CD4-positive, alpha-beta T cell treated with Interleukin-6 for 4 hours (primary cell): Measurements from ENCODE around the gene DUSP21.
A peak's percentile ranks its signal among the peaks of the same experiment; 100 is the strongest.
"Not testable (repeated sequence)": the region's sequence is repeated elsewhere in the genome, so short reads cannot be mapped to it uniquely, and the experiment has no call there.

Experiments
- DNase-seq: peaks from one replicate; pipeline ENCODE4 v3.0.0-alpha.2; 2020; ENCODE audit warnings: mixed read lengths

The DUSP21 gene

DNA sequence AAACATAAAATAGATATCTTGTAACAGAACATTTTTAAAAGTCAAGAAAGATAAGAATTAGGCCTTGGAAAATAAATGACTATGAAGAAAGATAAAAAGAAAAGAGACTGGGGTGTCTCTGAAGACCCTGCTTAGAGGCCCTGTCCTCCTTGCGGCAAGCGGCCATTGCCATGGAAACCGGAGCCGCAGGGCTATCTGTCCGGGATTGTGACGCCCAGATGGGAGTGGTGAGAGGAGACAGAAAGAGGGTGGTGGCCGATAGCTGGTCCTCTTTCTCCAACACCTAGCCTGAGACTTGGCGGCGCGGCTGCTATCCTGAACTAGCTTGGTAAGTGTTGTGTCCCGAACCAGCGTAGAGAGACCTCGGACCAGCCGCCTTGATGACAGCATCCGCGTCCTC is at the start of gene DUSP21:
Gene DUSP21, plus strand, starts transcription at position 269 of the 400 bp plus-strand sequence. Its CDS starts 112 bp downstream, at position 381.
- DNase-seq: no peak

DNA sequence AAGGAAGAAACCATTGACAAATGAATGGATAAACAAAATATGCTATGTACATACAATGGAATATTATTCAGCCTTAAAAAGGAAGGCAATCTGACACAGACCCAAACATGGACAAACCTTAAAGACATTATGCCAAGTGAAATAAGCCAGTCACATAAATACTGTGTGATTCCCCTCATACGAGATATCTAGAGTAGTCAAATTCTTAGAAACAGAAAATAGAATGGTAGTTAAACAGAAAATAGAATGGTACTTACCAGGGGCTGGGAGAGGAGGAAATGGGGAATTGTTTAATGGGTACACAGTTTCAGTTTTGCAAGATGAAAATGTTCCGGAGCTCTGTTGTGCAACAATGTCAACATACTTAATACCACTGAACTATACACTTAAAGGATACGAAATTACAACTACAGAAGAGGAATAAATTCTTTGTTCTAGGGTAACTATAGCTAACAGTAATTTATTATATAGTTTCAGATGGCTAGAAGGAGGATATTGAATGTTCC is 47.8 kb upstream of the DUSP21 start:
- no peak for DNase-seq

DNA sequence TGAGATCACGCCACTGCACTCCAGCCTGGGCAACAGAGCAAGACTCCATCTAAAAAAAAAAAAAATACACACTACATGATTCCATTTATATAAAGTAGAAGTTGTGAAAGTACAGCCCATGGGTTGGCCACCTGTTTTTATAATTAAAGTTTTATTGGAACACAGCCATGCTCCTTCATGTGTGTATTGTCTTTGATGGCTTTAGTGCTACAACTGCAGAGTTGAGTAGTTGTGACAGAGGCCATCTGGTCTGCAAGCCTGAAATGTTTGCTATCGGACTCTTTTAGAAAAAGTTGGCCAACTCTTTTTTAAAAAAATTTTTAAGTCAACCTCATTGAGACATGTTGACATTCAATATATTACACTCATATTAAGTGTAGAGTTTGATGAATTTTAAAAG is 41.2 kb upstream of the DUSP21 start:
- DNase-seq: no peak

DNA sequence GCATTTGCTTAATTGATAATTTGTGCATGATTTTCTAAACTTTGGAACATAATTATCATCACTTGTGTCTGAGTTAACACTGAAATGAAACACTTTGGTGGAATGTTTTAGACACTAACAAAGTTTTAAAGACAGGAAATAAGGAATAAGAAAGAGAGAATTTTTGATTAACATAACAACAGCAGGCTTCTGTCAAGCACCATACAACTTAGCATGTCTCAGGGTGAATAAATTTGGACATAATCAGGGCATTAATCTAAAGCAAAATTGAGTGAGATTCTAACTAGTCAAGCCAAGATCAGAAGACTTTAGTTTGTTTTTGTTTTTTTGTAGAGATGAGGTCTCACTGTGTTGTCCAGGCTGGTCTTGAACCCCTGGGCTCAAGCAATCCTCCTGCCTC is 28.1 kb upstream of the DUSP21 start:
- no peak for DNase-seq

DNA sequence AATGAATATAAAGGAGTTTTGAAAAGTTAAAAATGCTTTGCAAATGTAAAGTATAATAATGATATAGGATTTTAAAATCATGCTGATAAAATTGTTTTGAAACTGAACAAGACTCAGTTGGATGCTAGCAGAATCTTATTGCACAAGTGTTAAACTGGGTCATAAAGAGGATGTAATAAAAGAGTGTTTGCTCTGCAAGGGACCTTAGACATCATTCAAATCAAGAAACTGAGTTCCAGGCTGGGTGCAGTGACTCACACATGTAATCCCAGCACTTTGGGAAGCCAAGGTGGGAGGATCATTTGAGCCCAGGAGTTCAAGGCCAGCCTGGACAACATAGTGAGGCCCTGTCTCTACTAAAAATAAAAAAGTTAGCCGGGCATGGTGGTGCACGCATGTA is 27.5 kb upstream of the DUSP21 start:
- no peak for DNase-seq

DNA sequence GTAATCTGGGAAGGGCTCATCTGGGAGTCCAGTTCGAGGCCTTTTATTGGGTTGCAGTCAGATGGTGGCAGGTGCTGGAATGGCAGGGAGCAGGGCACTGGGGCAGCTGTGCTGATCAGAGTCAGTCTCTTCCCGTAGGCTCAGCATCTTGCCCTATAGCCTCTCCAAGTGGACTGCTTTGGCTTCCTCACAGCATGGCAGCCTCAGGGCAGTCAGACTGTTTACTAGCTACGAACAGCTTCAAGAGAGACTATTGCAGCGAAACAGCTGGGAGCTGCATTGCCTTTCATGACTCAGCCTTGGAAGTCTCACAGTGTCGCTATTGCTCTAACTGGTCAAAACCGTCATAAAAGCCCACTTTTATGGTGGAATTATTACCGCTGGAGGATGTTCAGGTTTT is 26.8 kb upstream of the DUSP21 start:
- DNase-seq: no peak

DNA sequence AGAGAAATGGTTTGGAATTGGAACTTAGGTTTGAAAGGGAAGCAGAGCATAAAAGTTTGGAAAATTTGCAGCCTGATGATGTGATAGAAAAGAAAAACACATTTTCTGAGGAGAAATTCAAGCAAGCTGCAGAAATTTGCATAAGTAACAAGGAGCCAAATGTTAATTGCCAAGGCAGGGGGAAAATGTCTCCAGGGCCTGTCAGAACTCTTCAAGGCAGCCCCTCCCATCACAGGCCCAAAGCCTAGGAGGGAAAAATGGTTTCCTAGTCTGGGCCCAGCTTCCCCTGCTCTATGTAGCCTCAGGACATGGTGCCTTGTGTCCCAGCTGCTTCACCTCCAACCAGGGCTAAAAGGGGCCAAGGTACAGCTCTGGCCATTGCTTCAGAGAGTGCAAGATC is 21.2 kb upstream of the DUSP21 start:
- DNase-seq: no peak

DNA sequence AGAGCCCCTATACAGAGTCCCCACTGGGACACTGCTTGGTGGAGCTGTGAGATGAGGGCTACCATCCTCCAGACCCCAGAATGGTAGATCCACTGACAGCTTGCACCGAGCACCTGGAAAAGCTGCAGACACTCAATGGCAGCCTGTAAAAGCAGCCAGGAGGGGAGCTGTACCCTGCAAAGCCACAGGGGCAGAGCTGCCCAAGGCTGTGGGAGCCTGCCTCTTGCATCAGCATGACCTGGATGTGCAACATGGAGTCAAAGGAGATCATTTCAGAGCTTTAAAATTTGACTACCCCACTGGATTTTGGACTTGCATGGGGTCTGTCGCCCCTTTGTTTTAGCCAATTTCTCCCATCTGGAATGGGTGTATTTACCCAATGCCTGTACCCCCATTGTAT is 20.6 kb upstream of the DUSP21 start:
- DNase-seq: not testable (repeated sequence)

DNA sequence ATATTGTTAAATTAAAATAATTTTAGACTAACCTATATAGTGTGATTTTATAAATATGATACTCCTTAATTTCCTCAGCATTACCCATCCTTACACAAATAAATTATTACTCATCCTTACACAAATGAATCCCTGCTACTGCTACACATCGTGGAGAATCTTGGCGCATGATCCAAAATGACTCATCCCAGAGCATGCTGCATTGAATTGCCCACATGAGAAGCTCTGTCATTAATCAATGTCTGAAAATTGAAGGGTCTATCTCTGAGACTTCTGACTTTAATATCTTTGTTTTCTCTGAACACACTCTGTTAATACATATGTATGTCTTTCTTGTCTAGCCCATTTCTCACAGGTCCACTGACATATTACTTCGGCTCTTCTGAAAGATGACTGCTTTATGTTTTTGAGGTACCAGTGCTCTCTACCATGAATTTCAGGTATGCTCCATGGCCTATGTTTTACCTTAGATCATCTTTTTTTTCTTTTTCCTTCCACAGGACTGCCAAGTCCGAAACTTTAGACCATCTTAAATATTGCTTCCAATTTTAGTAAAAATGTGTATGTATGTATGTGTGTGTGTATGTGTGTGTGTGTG is 15.7 kb upstream of the DUSP21 start:
- DNase-seq: no peak

DNA sequence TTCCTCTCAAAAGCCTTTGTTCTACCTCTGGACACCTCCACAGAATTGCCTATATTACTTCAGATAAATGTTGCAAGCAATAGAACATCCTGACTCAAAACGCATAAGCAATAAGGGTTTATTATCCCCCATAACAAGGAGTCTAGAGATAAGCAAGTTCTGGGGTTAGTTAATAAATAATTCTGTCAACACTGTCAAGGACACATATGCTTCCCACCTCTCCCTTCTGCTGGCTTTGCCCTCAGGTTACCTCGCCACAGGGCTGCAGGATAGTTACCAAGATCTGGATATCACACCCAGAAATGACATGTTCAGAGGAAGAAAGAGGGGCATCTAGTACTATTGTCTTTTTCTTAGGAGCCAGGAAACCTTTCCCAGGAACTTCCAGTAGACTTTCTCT is 14.0 kb upstream of the DUSP21 start:
- DNase-seq: no peak

DNA sequence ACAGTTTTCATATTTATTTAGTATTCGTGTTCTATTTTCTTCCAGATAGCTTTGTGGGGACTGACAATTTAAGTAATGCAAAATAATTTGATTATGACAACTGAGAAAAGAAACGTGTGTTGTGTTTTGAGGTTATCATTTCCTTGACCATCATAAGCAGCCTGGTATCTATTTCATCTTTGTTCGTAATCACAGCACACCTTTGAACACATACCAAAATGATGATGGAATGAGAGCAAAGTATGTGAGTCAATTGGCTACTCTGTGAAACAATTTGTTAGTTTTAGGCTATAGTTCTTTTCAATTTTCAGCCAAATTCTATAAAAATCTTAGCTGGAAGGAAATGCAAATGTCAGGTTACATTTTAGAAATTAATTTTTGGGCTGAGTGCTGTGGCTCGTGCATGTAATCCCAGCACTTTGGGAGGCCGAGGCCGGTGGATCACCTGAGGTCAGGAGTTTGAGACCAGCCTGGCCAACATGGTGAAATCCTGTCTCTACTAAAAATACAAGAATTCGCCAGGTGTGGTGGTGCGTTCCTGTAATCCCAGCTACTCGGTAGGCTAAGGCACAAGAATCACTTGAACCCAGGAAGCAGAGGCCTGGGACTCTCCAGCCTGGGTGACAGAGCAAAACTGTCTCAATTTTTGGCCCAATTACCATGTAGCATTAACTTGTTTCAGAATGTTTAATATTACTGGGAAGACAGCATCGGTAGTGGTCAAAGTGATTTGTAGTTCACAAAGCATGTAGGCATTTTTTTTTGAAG is 1.1 kb upstream of the DUSP21 start:
- no peak for DNase-seq

DNA sequence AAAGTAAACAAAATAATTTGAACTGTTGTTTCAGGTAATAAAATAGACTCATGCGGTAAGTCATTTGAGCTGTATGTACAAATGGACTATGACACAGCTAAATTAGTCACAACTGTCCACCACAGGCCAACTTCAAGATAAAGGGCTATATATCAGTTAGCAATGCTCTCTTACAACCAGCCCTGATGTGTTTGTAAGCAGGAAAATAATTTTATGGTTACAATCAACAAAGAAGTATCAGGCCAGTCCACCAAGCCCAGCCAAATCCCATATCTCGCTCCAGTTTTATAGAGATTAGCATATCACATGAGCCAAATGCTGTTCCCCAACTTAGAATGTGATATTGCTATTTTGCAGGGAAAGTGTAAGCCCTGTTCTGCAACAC is 511 bp upstream of the DUSP21 start:
- no peak for DNase-seq

DNA sequence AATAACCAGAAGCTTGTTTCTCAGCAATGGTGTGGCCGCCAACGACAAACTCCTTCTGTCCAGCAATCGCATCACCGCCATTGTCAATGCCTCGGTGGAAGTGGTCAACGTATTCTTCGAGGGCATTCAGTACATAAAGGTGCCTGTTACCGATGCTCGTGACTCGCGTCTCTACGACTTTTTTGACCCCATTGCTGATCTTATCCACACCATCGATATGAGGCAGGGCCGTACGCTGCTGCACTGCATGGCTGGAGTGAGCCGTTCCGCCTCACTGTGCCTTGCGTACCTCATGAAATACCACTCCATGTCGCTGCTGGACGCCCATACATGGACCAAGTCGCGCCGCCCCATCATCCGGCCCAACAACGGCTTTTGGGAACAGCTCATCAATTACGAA is 383 bp downstream of the DUSP21 start:
- no peak for DNase-seq

DNA sequence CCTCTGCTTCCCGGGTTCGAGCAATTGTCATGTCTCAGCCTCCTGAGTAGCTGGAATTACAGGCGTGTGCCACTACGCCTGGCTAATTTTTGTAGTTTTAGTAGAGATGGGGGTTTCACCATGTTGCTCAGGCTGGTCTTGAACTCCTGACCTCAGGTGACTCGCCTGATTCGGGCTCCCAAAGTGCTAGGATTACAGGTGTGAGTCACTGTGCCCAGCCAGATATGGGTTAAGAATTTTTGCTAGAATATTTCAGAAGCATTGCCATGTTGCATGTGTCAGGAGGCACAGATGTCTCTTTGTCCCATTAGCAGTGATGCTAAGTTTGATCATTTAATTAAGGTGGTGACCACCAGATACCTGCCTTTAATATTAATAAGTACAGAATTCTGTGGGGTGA is 7.1 kb downstream of the DUSP21 start:
- not testable (repeated sequence) for DNase-seq

DNA sequence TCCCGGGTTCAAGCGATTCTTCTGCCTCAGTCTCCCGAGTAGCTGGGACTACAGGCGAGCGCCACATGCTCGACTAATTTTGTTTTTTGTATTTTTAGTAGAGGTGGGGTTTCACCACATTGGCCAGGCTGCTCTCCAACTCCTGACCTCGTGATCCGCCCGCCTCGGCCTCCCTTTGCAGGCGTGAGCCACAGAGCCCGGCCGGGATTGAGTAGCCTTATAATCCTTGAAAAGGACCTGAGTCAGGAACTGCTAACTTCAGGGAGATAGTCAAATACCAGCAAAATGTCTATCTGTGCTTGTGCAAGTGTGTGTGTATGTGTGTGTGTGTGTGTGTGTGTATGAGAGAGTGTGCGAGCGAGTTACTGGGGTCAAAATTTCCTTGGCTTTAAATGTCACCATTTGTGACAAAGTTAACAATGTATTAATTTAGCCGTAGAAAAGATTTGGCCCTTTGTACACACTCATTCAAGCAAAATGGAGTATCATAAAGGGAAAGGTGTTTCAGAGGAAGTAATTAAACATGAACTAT is 27.4 kb downstream of the DUSP21 start:
- DNase-seq: no peak

DNA sequence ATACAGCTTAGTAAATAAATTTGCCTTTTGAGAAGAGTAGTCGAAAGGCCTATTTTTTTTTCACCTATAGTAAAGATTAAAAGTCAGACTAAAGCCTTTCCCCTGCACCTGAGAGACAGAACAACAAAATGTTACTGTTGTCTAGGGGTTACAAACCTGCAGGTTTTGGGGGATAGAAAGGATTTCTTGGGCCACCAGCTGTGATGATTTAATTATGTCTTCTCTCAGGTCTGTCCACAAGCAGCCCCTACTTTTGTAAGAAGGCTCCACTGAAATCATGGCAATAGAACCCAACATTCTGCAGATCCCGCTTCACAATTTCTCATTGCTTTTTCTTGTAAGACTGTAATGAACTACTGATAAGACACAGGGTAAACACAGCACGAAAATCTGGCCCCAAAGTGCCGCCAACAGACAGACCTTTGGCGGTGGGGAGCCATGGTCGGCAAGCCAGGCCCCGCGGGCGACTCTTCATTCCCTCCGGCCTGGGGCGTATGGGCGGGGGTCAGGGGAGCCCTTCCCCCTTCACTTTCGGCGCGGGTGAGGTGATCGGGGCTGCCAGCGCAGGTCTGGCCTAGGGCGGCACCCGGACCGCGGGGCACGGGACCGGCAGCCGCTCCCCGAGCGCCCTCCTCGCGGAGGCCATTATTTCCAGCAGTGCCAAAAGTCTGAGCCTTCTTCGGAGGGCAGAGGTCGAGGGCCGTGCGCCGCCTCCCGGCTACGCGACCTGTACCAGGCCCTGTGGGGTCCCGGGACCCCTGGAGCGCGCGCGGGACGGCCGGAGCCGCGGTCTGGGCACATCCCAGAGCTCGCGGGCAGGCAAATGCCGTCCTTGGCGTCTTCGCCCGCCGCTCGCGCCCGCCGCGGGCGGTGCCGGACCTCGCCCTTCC is 28.4 kb downstream of the DUSP21 start:
- DNase-seq: peak; percentile 58

DNA sequence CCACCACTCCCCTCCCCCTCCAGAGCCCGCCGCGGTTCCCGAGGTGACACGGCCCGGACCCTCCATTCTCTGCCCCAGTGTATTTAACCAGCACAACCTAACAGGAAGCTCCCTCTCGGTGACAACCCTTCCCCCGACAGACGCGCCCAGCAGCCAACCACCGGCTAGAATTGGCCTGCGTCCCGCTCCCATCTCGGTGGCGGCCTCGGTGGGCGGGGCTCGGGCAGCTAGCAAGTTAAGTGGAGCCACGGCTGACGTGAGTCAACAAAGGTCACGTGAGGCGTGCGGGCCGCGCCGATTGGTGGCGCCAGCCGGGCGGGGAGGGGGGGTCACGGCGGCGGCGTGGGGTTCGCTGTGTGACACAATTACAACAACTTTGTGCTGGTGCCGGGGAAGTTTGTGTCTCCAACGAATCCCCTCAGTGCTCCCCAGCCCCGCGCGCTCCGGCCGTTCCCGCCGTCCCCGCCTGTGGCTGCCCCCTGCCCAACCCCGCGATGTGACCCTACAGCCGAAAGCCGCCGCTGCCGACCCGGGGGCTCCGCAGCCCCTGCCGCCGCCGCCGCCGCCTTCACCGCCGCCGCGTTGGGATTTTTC is 29.1 kb downstream of the DUSP21 start, which contains the start of gene KDM6A:
Gene KDM6A, plus strand, starts transcription at position 368 of the 594 bp plus-strand sequence. CDS start 364 bp downstream, outside the sequence.
- peak; percentile 100 for DNase-seq

DNA sequence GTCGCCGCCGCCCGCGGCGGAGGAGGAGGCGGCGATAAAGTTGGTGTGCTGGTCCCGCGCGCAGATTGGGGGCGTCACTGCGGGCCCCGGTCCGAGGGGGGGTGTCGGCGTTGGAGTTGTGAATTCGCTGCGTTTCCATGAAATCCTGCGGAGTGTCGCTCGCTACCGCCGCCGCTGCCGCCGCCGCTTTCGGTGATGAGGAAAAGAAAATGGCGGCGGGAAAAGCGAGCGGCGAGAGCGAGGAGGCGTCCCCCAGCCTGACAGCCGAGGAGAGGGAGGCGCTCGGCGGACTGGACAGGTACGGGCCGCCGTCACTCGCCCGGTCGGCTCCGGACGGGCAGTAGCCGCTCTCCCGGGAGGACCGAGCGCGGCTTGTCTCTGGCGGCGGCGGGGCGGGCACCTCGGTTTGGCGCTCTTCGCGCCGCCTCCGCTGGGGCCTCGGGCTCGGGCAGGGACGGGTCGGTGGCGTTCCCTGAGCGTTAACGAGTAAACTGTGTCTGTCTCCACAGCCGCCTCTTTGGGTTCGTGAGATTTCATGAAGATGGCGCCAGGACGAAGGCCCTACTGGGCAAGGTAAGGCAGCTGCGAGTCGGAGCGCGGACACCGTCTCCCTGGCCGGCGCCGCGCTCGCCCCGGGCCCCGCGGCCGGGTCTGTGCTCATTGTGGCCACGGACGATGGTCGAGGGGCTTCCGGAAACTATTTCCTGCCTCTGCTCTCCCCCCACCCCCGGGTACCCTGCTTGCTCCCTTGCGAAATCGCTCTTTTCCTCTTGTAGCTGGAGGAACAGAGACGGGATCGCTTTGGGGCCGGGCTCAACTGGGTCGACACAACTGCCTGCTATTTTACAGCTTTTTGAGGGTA is 29.8 kb downstream of the DUSP21 start:
- DNase-seq: peak; percentile 68

DNA sequence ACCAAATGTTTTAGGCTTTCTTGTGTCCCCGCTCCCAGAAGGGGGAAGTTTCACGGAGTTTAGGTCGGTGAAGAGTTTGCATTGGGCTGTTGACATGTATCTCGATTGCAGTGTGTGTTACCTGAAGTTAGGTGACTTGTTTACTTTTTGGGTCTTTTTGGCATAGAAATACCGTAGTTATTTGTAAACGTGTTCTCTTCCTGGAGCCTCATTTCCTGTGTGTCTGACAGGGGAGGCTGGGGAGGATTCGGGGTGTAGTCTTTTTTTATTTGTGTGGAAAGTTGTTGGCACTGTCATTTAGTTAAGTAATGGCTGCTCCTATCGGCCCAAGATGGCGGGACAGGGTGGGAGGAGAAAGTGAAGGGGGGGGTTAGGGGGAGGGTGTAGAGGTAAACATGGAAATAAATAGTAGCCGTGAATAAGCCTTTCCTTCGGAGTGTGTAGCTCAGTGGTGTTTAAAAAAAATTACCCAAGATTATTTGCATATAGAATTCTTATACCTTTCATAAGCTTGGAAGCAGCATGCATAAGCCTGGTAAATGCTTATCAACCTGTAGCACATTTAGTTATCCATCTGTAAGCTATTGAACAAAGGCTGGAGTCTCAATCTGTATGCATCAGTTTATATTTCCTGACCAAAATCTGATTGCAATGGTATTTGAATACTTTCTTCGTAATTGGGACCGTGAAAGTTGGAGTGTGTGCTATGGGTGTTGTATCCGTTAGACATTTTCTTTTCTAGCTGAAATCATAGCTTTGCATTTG is 30.8 kb downstream of the DUSP21 start:
- peak; percentile 60 for DNase-seq

DNA sequence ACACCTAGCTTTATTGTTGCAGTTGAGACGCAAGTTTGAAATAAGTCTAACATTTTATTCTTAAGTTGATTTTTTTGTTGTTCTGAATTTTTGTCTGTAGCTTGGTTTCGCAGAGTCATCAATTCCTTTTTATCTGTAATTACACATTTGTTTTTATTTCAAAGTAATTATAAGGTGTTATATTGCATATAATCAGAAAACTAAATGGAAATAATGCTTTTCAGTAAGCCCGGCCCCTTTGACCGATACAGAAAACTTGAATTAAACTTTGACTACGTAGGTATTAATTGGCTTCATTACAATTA is 31.3 kb downstream of the DUSP21 start:
- no peak for DNase-seq

DNA sequence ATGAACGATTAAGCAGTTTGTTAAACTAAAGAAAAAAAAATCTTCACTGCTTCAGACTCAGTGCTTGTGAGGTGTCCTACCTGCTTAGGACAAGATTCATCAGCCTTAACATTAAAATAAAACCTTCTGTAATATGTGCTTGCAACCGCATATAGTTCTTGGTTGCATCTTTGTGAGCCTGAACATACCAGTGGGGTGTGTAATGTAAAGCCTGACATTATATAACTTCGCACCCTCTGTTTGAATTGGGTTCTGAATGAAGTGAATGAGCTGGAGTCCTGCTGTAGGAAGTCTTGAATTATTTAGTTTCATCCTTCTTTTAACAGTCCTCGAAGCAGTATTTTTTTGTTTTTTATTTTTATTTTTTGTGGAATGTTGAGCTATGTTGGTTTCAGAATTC is 32.3 kb downstream of the DUSP21 start:
- DNase-seq: no peak
